Endothelial cell of umbilical vein (primary cell): Measurements from ENCODE around the gene CCPG1.

Experiments used
- CTCF ChIP-seq, 2 donors: IDR thresholded peaks; 1 replicate in 1 of 2; 2 replicates in 1 of 2; pipeline ENCODE4 v1.5.1; 2011; ENCODE audit warnings: low read length in 2 of 2, mild to moderate bottlenecking in 2 of 2, moderate library complexity in 2 of 2, control low read depth in 1 of 2, inconsistent platforms in 1 of 2, low read depth in 1 of 2; ENCODE audit not compliant: insufficient read depth in 1 of 2; ENCODE audit errors: extremely low read depth in 1 of 2
- EZH2 ChIP-seq: IDR thresholded peaks from 2 replicates; pipeline ENCODE4 v1.6.1; 2012; ENCODE audit warnings: borderline replicate concordance, low read depth, mild to moderate bottlenecking, moderate library complexity, low read length, inconsistent platforms; ENCODE audit not compliant: severe bottlenecking
- FOS ChIP-seq: IDR thresholded peaks from 2 replicates; pipeline ENCODE4 v1.6.1; 2011; ENCODE audit warnings: mild to moderate bottlenecking, low read length, moderate library complexity, borderline replicate concordance; ENCODE audit not compliant: insufficient read depth
- GATA2 ChIP-seq: IDR thresholded peaks from 2 replicates; pipeline ENCODE4 v1.7.0; 2011; ENCODE audit warnings: low read depth, mild to moderate bottlenecking, moderate library complexity, mixed read lengths, low read length; ENCODE audit not compliant: insufficient read length, insufficient read depth
- MAX ChIP-seq: IDR thresholded peaks from 2 replicates; pipeline ENCODE4 v1.6.1; 2011; ENCODE audit not compliant: insufficient read depth, insufficient read length
- MYC ChIP-seq: IDR thresholded peaks from one replicate; pipeline ENCODE4 v1.6.1; 2011; ENCODE audit warnings: mild to moderate bottlenecking, low read depth, low read length
- POLR2A ChIP-seq: IDR thresholded peaks from 2 replicates; pipeline ENCODE4 v1.6.1; 2012; ENCODE audit warnings: low read depth, mild to moderate bottlenecking, control low read depth, low read length
- POLR2AphosphoS5 ChIP-seq: IDR thresholded peaks from 2 replicates; pipeline ENCODE4 v1.6.1; 2012; ENCODE audit warnings: low read depth, mild to moderate bottlenecking, control low read depth, low read length, moderate library complexity; ENCODE audit not compliant: insufficient read depth

DNA sequence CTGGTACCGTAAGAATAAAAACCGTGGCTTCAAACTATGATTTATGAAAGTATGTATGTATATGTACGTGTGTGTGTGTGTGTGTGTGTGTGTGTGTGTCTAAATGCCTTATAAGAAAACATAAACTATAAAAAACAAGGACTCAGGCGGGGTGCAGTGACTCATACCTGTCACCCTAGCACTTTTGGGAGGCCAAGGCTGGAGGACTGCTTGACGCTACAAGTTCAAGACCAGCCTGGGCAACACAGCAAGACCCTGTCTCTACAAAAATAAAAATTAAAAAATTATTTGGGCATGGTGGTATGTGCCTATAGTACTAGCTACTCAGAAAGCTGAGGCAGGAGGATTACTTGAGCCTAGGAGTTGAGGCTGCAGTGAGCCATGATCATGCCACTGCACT lies 29.1 kb downstream of the CCPG1 start:
- no peak for TF ChIP-seq POLR2AphosphoS5
- no peak for TF ChIP-seq CTCF (IDR thresholded peaks at IDR 0.05; ENCODE audit: extremely low read depth in 1 of 2, insufficient read depth in 1 of 2, low read depth in 1 of 2, low read length in 2 of 2)
- no peak for TF ChIP-seq POLR2A
- no peak for TF ChIP-seq EZH2
- TF ChIP-seq MYC, result no peak
- TF ChIP-seq MAX, result no peak
- no peak for TF ChIP-seq GATA2
- TF ChIP-seq FOS, result no peak
